ENCODE data around the gene AFAP1L2.

Gene AFAP1L2

DNA sequence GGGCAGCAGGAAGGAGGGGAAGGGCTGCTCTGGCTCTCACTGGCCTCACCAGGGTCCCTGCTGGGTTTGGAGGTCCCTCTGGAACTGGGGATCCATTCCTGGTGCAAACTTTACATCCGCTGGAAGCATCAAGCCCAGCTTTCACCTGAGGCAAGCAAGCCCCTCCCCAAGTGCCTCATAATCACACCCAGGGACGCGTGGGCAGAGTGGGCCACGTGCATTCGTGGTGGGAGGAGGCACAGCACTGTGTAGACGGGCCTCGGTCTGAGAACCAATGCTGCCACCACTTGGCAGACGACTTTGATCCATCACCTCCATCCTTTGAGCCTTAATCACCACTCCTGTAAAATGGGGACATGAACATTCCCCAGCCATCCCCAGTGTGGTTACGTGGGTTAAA, 91.2 kb downstream of the AFAP1L2 start:
- TF ChIP-seq, protein P1, sequence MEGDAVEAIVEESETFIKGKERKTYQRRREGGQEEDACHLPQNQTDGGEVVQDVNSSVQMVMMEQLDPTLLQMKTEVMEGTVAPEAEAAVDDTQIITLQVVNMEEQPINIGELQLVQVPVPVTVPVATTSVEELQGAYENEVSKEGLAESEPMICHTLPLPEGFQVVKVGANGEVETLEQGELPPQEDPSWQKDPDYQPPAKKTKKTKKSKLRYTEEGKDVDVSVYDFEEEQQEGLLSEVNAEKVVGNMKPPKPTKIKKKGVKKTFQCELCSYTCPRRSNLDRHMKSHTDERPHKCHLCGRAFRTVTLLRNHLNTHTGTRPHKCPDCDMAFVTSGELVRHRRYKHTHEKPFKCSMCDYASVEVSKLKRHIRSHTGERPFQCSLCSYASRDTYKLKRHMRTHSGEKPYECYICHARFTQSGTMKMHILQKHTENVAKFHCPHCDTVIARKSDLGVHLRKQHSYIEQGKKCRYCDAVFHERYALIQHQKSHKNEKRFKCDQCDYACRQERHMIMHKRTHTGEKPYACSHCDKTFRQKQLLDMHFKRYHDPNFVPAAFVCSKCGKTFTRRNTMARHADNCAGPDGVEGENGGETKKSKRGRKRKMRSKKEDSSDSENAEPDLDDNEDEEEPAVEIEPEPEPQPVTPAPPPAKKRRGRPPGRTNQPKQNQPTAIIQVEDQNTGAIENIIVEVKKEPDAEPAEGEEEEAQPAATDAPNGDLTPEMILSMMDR (conservative IDR thresholded peaks at IDR 0.05; ENCODE audit: low read depth, low read length) = no peak
- no peak overlapping the region for H3K4me3 ChIP-seq (ENCODE audit: low read length)
- DNase-seq (ENCODE audit: low read depth) = no peak

DNA sequence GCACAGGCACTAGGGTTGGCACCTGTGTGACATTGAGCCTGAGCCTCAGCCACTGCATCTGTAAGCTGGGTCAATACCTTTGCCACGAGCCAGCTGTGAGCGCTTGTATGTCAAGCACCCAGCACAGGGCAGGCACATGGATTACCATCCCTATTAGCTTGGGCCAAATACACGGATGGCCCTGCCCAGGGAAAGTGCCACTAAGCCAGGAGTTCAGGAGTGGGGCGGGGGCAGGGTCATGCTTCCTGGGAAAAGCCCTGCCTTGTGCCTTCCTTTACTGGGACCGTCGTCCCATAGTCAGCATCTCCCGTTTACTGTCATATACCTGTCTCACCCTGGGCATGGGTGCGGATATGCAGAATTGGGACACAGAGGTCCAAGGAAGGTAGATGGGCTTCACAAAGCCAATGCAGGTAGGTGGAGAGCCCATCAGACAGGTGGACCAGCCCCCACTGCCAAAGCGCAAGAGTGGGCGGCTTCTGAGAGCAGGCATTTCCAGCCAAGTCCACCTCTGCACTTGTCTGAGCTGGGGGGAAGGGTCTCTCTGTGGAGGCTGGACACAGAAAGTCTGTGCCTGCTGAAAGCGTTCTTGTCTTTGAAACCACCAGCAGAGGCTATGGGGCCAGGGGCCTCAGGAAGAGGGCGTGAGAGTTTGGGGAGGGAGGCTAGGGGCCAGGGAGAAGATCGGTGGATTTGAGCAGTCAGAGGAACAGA, 92.6 kb downstream of the AFAP1L2 start:
- DNase-seq (ENCODE audit: low read depth) = no peak
- TF ChIP-seq, protein P1 (conservative IDR thresholded peaks at IDR 0.05; ENCODE audit: low read depth, low read length) = no peak
- no peak overlapping the region for H3K4me3 ChIP-seq (ENCODE audit: low read length)

DNA sequence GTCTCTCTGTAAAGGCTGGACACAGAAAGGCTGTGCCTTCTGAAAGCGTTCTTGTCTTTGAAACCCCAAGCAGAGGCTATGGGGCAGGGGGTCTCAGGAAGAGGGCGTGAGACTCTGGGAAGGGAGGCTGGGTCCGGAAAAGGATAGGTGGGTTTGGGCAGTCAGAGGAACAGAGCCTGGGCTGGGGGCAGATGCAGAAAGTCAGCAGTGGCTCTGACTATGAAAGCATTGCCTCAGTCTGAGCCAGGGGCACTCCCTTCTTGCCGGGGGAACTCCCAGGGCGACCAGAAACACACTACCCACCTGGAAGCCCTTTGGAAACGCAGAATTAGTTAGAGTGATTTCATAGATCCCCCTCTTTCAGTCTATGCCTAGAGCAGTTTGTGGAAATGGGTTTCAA, 93.3 kb downstream of the AFAP1L2 start:
- no peak for DNase-seq (ENCODE audit: low read depth)
- TF ChIP-seq, protein P1 (conservative IDR thresholded peaks at IDR 0.05; ENCODE audit: low read depth, low read length) = no peak
- H3K4me3 ChIP-seq (ENCODE audit: low read length) = no peak overlapping the region

DNA sequence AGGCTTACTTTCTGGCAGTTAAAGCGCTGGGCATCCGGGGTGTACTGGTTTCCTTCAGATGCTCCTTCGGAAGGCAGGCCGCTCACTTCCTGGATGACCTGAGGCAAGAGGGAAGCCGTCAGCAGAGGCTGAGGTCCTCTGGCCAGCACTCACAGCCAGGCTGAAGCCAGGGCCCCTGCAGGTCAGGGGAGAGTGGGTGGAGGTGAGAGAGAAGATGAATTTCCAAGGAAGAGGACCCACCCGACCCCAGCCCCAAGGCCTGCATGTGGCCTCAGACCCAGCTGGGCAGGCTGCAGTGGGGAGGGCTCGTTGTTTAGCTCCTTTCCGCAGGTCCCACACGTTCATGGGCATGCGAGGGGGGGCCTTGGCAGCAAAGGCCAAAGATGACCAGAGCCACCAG, 94.0 kb downstream of the AFAP1L2 start:
- TF ChIP-seq, protein P1 (conservative IDR thresholded peaks at IDR 0.05; ENCODE audit: low read depth, low read length) = no peak
- DNase-seq (ENCODE audit: low read depth) = no peak
- H3K4me3 ChIP-seq (ENCODE audit: low read length) = no peak overlapping the region

DNA sequence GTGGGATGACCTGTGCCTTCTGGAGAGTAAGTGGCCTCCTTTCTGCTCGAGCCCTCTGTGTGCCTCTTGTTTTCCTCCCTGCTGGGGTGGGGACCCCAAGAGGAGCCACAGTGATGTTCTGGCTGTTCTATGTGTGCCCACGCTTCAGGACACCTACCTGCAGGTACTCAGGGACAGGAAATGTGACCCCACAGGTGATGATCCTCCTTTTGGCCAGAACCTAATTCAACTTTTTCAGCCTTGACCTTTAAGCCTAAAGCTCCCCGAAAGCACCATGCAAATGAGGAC, 95.0 kb downstream of the AFAP1L2 start:
- TF ChIP-seq, protein P1 (conservative IDR thresholded peaks at IDR 0.05; ENCODE audit: low read depth, low read length) = no peak
- no peak overlapping the region for H3K4me3 ChIP-seq (ENCODE audit: low read length)
- DNase-seq (ENCODE audit: low read depth) = no peak

DNA sequence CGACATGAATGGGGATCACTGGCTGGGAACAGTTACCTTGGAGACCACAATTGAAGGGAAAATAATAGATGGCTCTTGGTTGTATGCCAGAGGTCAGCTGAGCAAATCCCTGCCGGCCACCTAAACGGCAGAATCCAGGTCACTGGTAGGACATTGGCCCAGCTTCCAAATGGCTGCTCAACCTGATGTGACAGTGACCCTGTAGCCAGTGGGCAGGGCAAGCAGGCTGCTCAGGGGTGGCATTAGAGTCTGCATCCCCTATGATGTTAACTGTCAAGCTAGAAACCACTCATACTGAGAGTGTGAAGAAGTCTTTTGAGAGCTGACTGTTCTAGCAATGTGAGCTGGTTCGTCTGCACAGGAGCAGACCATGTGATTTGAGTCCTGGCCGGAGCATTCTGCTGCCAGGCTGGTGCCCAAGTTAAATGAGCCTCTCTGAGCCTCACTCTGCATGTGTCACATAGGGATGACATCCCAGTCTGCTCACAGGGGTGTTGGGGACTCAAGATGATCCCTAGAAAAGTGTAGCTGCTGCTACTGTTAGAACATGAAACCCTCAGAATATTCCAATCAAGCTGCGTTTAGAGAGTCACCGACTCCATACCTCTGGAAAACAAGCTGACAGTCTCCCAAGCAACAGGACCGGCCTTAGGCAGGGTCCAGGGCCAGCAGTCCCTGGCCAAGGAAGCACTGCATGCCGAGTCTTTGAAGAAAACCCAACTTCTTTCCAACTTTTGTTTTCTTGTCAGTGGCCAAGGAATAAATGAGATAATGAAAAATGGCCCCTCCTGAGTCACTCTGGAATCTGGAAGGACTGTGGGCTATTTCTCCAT, 95.6 kb downstream of the AFAP1L2 start:
- TF ChIP-seq, protein P1 (conservative IDR thresholded peaks at IDR 0.05; ENCODE audit: low read depth, low read length) = no peak
- no peak for DNase-seq (ENCODE audit: low read depth)

DNA sequence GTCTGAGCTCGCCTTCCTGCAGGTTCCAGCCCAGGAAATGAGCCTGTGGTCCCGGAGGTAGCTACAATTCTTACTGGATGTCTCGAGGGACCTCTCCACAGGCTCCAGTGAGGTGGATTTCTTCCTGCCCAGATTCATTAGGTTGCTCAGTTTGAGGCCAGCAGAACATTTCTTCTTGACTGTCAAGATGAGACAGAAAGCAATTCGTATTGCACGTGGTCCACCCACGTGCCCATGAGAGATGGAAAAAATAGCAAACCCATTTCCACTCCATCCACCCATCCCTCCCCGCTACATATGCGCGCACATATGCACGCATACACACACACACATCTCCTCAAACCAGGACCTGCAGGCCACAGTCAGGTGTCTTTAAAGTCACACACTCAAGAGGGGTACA, 96.6 kb downstream of the AFAP1L2 start:
- no peak for DNase-seq (ENCODE audit: low read depth)
- TF ChIP-seq, protein P1 (conservative IDR thresholded peaks at IDR 0.05; ENCODE audit: low read depth, low read length) = no peak
- H3K4me3 ChIP-seq (ENCODE audit: low read length) = no peak overlapping the region

More for the DNA sequence above, 95.6 kb downstream of the AFAP1L2 start:
- no peak overlapping the region for H3K4me3 ChIP-seq (ENCODE audit: low read length)
